ENCODE measurements around the gene ANGPTL2.
A peak's percentile ranks its signal among the peaks of the same experiment; 100 is the strongest.

ANGPTL2 gene

GRCh38 chr9:127067603-127068220, 54.7 kb downstream of the ANGPTL2 start:
- no peak for DNase-seq

DNA sequence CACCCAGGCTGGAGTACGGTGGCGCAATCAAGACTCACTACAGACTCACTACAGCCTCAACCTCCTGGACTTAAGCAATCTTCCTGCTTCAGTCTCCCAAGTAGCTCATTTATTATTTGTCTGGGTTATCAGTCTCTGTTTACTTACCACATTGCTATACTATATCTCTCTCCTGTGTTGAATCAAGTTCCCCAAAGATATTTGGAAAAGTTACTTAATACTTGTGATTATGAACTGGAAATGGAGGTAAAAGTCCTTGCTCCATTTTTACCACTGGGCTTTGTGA, 55.6 kb downstream of the ANGPTL2 start:
- no peak for DNase-seq

DNA sequence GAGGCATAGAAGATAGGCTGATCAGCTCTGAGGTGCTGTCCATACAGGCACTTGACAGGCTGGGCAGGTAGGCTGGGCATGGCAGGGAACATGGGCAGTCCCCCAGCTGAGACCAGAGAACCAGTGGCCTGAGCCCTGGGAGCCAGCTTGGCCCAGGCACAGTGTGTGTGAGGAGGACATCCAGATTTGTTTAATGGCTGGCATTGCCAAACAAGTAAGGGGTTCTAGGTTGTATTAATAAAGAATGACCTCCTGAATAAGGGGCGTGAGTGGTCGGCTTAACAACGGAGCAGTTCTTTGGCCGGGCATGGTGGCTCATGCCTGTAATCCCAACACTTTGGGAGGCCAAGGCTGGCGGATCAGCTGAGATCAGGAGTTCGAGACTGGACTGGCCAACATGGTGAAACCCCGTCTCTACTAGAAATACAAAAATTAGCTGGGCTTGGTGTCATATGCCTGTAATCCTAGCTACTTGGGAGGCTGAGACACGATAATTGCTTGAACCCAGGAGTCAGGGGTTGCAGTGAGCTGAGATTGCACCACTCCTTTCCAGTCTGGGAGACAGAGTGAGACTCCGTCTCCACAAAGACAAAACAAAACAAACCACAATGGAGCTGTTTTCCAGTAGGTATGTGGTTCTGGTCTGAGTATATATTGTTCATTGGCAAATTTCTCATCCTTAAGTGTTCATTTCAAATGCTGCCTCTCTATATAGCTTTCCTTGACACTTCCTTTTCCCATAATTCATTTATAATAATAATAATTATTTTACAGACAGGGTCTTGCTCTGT, 56.2 kb downstream of the ANGPTL2 start:
- DNase-seq: no peak

DNA sequence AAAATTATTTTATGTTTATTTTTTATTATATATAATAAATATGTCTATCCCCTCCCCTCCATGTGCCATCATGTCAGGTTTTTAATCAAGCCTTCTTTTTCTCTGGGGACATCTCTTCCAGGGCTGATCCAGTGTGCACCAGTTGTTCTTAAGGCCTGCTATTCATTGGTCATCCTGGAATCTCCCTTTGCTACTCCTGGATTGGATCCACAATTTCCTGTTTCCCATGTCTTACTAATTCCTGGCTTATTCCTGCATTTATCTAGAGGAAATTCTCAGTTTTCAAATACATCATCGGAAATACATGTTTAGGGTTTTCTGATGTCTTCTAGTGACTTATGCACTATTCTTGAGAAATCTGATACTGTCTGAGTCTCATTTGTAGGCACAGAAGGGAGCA, 56.8 kb downstream of the ANGPTL2 start:
- no peak for DNase-seq

GRCh38 chr9:127064335-127064734, 58.1 kb downstream of the ANGPTL2 start:
- DNase-seq: no peak

DNA sequence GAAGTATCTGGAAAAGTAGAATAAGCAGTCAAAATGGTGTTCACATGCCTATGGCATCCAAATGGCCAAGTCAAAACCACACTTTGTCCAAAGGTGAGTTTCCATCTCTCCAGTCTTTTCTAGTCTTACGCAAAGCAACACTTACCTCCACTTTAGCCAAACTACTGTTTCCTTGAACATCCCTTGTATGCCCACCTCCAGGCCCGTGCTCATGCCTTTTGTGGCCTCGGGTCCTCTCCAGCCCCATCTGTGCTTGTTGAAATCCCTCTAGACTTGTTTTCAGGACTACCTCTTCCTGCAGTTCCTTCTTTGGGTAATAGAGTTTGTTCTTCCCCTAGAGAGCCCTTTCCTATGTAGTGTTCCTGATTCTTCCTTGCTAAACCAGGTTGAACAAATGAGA, 61.0 kb downstream of the ANGPTL2 start:
- no peak for DNase-seq

DNA sequence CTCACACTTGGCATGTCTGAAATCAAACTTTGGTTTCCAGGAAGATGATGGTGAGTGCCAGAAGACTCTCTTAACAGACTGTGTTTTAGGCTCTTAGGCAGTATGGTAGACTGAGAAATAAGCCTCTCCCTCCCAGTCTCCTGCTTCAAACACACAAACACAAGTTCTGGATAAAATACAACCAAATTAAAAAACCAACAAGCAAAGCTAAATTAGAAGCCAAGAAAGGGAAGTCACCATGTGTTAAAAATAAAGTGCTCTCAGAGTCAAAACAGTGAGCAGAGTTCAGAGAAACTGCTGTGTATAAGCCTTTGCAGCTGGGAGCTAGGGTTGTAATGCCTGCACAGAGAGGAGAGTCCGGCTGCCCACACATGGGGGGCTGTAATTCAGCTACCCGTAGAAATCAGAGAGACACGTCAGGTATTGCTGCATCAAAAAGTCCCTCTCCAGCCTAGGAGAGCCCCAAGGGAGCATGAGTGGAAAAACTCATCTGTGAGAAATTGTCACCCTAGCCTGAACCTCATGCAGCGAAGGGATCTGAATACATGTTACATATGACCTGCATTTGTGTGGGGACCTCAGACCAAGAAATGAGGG, 62.6 kb downstream of the ANGPTL2 start:
- DNase-seq: no peak

GRCh38 chr9:127059030-127059429, 63.4 kb downstream of the ANGPTL2 start:
- no peak for DNase-seq

DNA sequence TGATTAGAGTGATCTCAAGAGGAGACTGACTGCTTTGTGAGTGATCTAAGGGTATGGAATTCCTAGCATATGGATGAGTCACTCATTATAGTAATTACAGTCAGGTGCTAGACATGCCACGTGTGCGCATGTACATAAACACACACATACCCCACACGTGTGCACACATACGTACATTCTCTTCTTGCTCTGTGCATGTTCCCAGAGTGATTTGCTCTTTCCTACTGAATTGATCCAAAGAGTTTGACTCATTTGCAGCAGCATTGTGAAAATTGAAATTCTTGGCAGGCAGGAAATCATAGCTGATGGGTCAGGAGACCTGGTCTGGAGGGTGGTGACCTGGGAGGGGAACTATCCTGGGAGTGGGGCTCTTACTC, 63.8 kb downstream of the ANGPTL2 start:
- no peak for DNase-seq

- DNase-seq: no peak
Measured at GRCh38 chr9:127058011-127058644, 64.3 kb downstream of the ANGPTL2 start.

DNA sequence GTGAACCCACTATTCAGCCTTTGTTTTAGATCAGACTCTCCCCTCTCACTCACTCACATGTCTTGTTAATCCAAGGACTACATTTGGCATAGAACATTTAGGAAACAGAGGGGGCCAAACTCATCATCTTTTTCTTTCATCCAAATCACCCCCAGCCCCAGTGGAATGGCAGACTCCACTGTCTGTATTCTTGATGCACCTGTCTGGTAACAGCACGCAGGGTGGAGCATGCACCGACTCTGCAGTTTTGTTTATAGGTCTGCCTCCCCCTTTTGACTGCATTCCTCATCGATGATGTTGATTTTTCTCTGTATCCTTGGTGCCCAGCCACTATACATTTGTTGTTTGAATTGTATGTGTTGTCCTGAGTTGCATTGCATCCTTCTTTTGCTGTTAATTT, 66.0 kb downstream of the ANGPTL2 start:
- no peak for DNase-seq

GRCh38 chr9:127055745-127056402, 66.6 kb downstream of the ANGPTL2 start:
- DNase-seq: no peak

DNA sequence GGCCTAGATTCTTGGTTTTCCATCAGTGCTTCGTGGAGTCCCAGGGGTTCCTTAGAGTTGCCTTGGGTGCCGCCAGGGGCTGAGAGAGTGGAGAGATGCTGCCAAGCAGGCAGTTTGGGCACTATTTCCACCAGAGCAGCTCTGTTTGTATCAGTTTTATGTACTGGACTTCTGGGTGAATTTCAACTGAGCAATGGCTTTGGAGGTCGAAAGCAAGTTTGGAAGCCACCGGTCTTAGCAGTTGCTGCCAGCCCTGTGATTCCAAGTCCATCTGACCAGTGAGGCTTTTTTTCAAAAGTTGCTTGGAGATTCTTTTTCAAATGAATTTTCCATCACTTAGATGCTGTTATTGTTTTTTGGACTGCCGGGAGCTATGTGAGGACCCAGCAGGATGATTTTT, 68.5 kb downstream of the ANGPTL2 start:
- no peak for DNase-seq

GRCh38 chr9:127053057-127053821, 69.2 kb downstream of the ANGPTL2 start:
- no peak for DNase-seq

GRCh38 chr9:127051881-127052595, 70.4 kb downstream of the ANGPTL2 start:
- DNase-seq: no peak

DNA sequence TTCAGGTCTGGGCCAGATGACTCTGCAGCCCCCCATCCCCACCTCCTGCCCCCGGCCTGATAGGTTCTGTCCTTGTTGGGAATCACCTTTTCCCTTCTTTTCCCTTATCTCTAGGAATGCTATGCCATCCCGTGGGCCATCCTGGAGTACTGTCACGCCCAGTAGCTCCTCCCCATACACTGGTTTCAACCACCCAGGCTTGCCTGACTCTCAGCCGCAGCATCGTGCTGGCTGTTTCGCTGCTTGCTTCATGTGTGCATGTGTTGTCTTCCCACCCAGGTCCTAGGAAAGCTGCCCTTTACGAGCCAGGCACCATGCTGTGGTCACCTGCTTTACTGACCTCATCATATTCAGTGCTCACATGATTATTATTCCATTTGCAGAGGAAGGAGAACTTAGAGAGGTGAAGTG, 71.8 kb downstream of the ANGPTL2 start:
- no peak for DNase-seq

DNA sequence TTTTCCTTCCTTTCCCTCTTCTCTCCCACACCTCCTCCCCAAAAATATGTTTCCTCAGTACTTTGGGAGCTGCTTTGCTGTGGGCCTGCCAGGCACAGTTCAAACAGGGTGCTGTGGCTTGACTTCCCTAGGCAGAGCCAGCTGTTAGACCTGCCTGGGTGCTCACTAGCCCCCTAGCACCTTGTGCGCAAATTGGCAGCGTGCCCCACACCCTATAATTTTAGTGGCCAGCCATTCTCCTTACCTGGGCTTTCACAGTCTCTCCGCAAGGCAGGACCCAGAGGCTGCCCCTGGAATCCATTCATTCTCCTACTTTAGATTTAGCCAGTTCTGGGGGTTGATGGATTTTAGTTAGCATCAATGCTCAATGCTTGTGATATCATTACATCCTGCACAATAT, 72.3 kb downstream of the ANGPTL2 start:
- no peak for DNase-seq

DNA sequence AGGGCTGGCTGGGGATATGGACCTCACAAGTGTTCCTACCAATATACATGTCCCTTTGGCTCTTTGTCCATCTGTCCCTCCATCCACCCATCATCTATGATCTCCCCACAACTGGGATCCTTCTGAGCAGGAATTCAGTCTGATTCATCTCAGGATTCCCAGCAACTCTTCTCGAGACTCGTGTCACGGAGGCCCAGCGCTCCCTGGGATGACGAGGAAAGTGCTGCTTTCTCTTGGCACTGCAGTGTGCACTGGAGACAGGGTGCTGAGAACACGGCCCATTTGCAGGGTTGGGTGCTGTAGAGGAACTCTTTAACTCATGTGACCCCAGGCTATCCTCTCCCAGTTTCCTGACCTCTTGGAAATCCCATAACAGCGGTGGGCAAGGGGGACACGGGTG, 72.9 kb downstream of the ANGPTL2 start:
- no peak for DNase-seq

DNA sequence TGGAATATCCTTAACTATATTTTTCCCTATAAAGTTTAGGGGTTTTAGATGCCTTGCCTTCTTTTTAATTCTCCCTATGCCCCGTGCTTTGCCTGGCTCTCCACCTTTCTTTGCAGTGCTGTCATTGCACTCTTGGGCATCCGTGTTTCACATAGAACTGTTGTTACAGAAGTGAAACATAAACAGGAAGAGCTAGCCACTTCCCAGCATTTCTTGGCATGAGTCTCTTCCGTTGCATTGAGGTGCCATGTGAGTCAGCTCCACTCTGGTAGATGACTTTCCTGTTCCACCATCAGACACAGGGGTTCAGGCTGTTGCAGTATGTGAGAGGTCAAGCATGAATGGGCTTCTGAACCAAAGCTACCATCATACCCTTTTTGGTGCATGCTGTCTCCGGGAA, 73.4 kb downstream of the ANGPTL2 start:
- DNase-seq: peak; percentile 5 to 74

DNA sequence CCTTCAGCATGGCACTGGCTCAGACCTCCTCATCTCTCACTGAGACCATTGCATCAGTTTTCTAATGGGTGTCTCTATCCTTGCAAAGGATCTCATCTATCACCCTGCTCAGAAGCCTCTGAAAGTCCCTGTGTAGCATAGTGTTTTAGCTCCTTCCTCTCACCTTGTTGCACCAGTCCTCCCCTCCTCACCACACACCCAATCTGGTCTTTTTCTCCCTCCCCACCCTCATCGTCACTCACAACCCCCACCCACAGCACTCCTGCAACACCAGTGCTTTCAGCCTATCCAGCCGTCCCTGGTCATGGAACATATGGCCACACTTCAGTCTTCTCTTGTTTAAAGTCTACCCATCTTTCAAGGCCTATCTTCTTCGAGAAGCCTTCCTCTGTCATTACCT, 74.5 kb downstream of the ANGPTL2 start:
- DNase-seq: no peak

GRCh38 chr9:127045148-127045547, 77.3 kb downstream of the ANGPTL2 start:
- no peak for DNase-seq

- no peak for DNase-seq
Measured at GRCh38 chr9:127039492-127039891, 82.9 kb downstream of the ANGPTL2 start.

Data from bone marrow (tissue), 2 donors.